ENCODE measurements around the gene DIAPH2. TPM values are rescaled to one million over a fixed set of nuclear protein-coding genes. Genes with fewer than 3 reads are reported as not detected.

DIAPH2 gene
- total RNA-seq, 2 donors from 2014 or later, result 15.2 to 23.3 TPM

DNA sequence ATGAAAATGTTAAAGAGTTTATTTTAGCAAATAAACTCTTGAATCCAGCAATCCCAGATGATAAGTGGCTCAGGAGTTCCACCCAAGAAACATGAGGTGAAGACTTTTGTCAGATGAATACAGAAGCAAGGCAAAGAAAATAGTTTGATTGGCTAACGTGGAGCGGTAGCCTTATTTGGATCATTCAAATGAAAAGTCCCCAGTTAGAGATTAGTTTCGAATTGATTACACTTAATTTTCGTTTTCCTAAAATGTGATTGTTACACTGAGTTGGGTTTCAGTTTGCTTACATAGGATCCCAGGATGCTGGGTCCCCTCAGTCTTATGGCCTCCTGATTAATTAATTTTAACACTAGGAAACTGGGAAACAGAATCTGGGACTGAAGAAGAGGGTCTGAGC is 122.7 kb downstream of the DIAPH2 start:
- DNase-seq (no peak), ATAC-seq (no peak)
- TF ChIP-seq, protein P1, sequence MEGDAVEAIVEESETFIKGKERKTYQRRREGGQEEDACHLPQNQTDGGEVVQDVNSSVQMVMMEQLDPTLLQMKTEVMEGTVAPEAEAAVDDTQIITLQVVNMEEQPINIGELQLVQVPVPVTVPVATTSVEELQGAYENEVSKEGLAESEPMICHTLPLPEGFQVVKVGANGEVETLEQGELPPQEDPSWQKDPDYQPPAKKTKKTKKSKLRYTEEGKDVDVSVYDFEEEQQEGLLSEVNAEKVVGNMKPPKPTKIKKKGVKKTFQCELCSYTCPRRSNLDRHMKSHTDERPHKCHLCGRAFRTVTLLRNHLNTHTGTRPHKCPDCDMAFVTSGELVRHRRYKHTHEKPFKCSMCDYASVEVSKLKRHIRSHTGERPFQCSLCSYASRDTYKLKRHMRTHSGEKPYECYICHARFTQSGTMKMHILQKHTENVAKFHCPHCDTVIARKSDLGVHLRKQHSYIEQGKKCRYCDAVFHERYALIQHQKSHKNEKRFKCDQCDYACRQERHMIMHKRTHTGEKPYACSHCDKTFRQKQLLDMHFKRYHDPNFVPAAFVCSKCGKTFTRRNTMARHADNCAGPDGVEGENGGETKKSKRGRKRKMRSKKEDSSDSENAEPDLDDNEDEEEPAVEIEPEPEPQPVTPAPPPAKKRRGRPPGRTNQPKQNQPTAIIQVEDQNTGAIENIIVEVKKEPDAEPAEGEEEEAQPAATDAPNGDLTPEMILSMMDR (IDR thresholded peaks at IDR 0.05), result no peak
- TF ChIP-seq POLR2A (IDR thresholded peaks at IDR 0.05), result no peak
- WGBS, 2 donors, result 90 to 92% methylated on average over 4 of the region's 4 CpGs
- Histone ChIP-seq H3K4me1 (no peaks in the 10 kb centered on the region), H3K27ac (no peak overlapping the region), H3K4me3 (no peak overlapping the region), H3K9me3 (no peaks in the 10 kb centered on the region), H3K36me3 (replicated peaks in 1 of 2; ENCODE audit: insufficient read depth in 1 of 2, low read depth in 2 of 2) (no peaks in the 10 kb centered on the region), H3K27me3 (no peaks in the 10 kb centered on the region)
- intact Hi-C loops (cut with DNase I), result no loop called here

DNA sequence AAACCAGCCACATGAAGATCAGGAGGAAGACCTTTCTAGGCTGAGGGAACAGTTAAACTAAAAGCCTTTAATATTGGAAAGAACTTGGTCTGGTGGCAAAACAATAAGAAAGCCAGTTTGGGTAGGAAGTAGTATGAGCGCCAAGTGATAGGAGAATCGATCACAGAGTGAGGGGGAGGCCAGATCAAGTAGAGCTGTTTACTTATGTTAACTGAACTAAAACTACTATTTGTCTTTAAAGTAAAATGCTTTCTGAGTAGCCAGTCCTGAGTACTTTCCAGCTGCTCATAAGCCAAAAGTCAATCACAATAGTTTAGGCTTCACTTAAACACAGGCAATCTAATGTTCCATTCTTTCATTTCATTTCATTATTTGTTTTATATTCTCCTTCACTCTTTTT is 136.3 kb downstream of the DIAPH2 start:
- DNase-seq, result peak in 1 of 4 donors; percentile 6
- WGBS, 2 donors, result 8 to 32% methylated on average over 2 of the region's 2 CpGs

DNA sequence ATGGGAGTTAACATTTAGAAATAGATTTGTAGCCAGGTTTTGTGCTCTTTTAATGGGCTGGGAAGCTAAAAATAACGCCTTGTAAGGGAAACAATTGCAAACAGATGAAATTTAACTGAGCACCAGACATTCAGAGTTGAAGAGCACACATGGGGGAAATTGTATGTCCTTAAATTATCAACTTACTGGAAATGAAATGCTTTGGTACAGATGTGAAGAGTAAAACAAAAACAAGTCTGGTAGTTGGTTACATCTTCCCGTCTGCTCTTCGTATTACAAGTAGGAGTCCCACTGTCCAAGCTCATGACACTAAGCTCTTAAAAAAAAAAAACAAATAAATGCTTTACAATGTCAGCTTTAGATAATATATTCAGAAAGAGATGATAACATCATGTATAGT is 139.5 kb downstream of the DIAPH2 start:
- Histone ChIP-seq H3K27me3 (no peaks in the 10 kb centered on the region), H3K4me3 (no peak overlapping the region), H3K27ac (no peak overlapping the region), H3K9me3 (no peaks in the 10 kb centered on the region), H3K36me3 (replicated peaks in 1 of 2; ENCODE audit: insufficient read depth in 1 of 2, low read depth in 2 of 2) (no peaks in the 10 kb centered on the region), H3K4me1 (no peaks in the 10 kb centered on the region)
- intact Hi-C loops (cut with DNase I), result no loop called here
- ATAC-seq (no peak), DNase-seq (no peak)
- TF ChIP-seq, protein P1 (IDR thresholded peaks at IDR 0.05), result no peak
- TF ChIP-seq POLR2A (IDR thresholded peaks at IDR 0.05), result no peak
- WGBS, 2 donors, result 94 to 96% methylated on average over 3 of the region's 3 CpGs

More for the DNA sequence above, 136.3 kb downstream of the DIAPH2 start:
- intact Hi-C loops (cut with DNase I), result no loop called here
- TF ChIP-seq POLR2A (IDR thresholded peaks at IDR 0.05), result no peak
- TF ChIP-seq, protein P1 (IDR thresholded peaks at IDR 0.05), result no peak
- Histone ChIP-seq H3K36me3 (replicated peaks in 1 of 2; ENCODE audit: insufficient read depth in 1 of 2, low read depth in 2 of 2) (no peaks in the 10 kb centered on the region), H3K4me3 (no peak overlapping the region), H3K27me3 (no peaks in the 10 kb centered on the region), H3K4me1 (no peaks in the 10 kb centered on the region), H3K27ac (no peak overlapping the region), H3K9me3 (no peaks in the 10 kb centered on the region)
- ATAC-seq, result no peak

DNA sequence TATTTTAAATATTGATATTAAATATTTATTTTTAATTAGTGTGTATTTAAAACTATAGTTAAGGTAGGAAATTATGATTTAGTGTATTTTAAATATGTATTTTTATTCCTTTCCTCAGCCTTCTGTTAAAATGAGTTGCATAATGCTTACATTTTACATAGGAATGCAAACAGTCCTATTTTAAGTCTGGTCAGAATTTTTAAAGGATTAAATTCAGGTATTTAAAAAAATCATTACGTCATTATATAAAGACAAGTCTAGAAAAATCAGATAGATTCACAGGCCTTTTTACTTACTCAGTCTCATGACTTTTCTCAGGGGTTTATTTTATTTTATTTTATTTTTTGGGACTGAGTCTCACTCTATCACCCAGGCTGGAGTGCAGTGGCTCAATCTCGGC is 148.7 kb downstream of the DIAPH2 start:
- intact Hi-C loops (cut with DNase I), result no loop called here
- WGBS, 2 donors, result 85 to 100% methylated on average over 2 of the region's 2 CpGs
- no peaks in the 10 kb centered on the region for H3K27me3 ChIP-seq
- no peaks in the 10 kb centered on the region for H3K9me3 ChIP-seq
- H3K4me1 ChIP-seq, result no peaks in the 10 kb centered on the region
- ATAC-seq (no peak), DNase-seq (no peak)
- H3K36me3 ChIP-seq (replicated peaks in 1 of 2; ENCODE audit: insufficient read depth in 1 of 2, low read depth in 2 of 2), result no peaks in the 10 kb centered on the region
- H3K27ac ChIP-seq, result no peak overlapping the region
- no peak overlapping the region for H3K4me3 ChIP-seq
- no peak for TF ChIP-seq POLR2A (IDR thresholded peaks at IDR 0.05)
- TF ChIP-seq, protein P1 (IDR thresholded peaks at IDR 0.05), result no peak

DNA sequence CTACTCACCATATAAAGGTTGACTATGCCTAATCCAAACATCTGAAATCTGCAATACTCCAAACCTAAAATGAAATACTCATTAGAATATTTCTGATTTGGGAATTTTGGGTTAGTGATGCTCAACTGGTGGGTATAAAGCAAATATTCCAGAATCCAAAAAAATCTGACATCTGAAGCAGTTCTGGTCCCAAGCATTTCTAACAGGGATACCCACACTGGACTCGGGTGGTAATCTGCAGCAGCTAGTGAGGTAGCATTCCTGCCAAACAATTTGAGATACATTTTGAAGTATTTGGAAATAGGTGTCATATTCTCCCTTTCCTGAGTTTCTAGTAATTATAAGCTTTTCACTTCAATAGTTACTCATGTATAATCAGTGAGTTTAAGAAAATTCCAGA is 149.5 kb downstream of the DIAPH2 start:
- WGBS, 2 donors, result 80 to 100% methylated on average over 1 of the region's 1 CpG
- Histone ChIP-seq H3K36me3 (replicated peaks in 1 of 2; ENCODE audit: insufficient read depth in 1 of 2, low read depth in 2 of 2) (no peaks in the 10 kb centered on the region), H3K9me3 (no peaks in the 10 kb centered on the region), H3K4me1 (no peaks in the 10 kb centered on the region), H3K4me3 (no peak overlapping the region), H3K27ac (no peak overlapping the region), H3K27me3 (no peaks in the 10 kb centered on the region)
- TF ChIP-seq, protein P1 (IDR thresholded peaks at IDR 0.05), result no peak
- no peak for TF ChIP-seq POLR2A (IDR thresholded peaks at IDR 0.05)
- intact Hi-C loops (cut with DNase I), result no loop called here
- DNase-seq (no peak), ATAC-seq (no peak)

All from body of pancreas (tissue), 4 donors.